Dedifferentiated amniotic fluid mesenchymal stem cell (primary cell): ENCODE measurements around the gene DYRK3.

ENCODE experiments used
- DNase-seq: peaks from one replicate; pipeline ENCODE4 v3.0.0-alpha.2; 2016; ENCODE audit errors: extremely low spot score

DYRK3 gene

DNA sequence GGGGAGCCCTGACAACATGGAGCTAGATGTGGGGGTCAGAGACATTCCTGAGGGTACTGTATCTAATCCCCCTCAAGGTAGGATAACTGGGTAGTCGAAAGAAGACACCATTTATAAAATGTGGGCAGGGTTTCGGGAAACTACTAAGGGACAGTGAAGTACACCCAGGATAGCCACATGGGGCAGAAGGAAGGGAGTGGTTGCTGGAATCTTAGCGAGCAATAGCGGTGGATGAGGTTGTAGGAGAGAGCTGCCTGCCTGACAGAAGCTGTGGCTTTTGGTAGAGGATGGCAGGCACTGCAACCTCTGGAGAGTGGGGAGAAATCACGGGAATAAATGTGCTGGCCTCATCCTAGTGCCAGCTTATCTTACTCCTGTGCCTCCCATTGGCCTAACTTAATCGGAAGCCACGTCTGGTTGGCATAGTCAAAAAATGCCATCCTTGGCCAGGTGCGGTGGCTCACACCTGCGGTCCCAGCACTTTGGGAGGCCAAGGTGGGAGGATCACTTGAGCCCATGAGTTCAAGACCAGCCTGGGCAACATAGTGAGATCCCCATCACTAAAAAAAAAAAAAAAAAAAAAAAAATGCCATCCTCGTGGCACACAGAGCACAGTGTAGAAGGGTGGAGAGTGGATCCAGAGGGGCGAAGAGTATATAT lies 26.0 kb downstream of the DYRK3 start:
- no peak for DNase-seq

GRCh38 chr1:206662396-206663092 lies 27.2 kb downstream of the DYRK3 start:
- DNase-seq = no peak

GRCh38 chr1:206663362-206663761 lies 28.0 kb downstream of the DYRK3 start:
- no peak for DNase-seq

- DNase-seq = peak; percentile 51
These were observed 28.7 kb downstream of the DYRK3 start for GRCh38 chr1:206663832-206664652.

DNA sequence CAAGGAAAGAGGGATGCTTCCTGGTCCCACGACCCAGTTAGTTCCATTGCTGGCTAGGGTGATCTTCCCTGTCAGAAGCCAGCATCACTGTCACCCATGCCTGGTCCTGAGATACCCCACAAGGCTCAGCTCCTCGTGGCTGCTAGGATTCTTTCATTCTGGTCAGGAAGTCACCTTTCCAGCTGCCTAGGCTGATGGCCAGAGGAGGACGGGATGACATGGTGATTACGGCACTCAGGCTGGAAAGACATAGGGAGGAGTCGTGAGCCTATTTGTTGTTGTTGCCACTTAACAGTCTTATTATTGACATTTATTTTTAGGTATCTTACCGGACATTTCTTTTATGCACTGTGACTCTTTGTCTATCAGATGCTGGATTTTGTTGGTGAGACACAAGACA lies 29.4 kb downstream of the DYRK3 start:
- no peak for DNase-seq

DNA sequence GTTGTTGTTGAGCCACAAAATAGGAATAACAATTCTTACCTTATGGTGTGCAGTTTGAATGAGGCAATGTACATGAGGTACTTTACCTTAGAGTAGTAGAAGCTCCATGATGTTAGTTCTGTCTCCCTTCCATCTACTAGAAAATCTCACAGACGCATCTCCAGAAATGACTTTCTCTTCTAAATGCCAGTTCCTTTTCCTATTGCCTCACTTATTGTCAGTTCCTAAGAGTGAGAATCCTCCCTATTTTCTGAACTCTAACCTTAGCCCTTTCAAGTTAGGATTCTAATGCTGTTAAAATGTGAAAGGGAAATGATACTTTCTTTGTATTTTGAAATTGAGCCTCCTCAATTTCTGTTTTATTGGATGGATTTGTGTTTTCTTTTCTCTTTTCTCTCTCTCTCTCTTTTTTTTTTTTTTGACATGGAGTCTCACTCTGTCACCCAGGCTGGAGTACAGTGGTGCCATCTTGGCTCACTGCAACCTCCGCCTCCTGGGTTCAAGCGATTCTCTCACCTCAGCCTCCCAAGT lies 30.8 kb downstream of the DYRK3 start:
- DNase-seq = no peak

GRCh38 chr1:206666954-206667665 lies 31.8 kb downstream of the DYRK3 start:
- DNase-seq = no peak

DNA sequence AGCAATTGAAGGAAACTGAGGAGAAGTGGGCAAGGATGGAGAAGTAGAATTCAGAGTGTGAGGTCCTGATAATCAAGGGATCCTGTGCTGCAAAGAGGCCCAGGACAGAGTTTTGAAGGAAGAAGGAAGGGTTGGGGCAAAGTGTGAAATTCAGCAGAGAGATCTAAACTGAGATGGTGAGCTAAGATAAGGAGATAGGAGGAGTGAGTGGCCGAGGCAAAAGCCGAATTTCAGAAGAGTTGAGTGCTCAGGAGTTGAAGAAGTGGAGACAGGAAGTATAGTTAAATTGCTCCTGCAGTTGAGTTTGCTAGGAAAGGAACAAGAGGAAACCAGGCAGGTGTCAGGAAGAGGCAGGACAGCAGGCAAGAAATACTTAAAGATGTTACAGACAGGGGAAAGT lies 33.0 kb downstream of the DYRK3 start:
- no peak for DNase-seq

GRCh38 chr1:206668874-206669410 lies 33.6 kb downstream of the DYRK3 start:
- DNase-seq = no peak

DNA sequence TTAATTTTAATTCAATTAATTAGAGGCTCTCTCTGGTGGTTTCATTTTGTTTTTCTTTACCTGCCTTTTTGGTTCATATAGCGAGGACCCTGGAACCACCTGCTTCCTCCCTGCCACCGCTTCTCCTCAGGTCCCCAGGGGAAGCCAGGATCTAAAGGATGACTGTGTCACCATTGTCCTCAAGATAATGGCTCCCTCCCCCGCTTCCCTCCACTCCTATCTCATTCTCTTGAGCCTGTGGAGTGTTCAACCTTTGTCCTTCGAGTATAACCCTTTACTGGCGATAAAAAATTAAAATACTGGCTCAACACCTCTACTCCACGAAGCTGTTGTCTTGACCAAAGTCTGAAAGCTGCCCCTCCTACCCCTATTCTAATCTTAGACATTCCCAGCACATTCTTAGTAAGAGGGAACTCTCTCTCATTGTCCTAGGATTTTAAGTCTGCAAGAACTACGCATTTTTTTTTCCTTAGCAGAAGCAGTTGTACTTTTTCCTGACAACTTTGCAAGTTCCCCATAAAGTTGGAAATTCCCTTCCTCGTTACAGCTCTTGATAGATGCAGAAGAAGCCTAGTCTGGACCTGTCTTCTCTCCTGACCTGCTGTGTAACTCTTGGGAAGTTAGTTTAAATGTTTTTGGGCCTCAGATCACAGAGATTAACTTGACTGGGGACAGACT lies 36.8 kb downstream of the DYRK3 start:
- no peak for DNase-seq

GRCh38 chr1:206672844-206673758 lies 37.8 kb downstream of the DYRK3 start:
- DNase-seq = no peak

DNA sequence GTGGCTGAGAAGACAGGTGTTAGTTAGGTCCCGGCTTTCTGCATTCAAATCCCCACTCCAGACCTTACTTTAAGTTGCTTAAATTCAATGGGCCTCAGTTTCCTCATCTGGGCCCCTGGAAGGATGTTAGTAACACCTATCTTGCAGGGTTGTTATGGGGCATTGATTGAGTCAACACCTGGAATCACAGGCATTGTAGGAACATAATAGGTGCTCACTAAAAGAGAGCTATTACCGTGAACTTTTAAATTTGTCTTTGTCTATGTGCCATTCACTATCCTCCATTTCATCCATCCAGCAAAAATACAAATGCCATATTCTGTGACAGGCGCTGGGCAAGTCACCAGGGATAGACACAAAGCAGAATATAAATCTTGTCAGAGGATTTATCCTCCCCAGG lies 38.9 kb downstream of the DYRK3 start:
- DNase-seq = no peak

- DNase-seq = peak; percentile 97
These were observed 39.4 kb downstream of the DYRK3 start for GRCh38 chr1:206674745-206675175.

- no peak for DNase-seq
These were observed 41.2 kb downstream of the DYRK3 start for GRCh38 chr1:206676499-206676898.

- DNase-seq = no peak
These were observed 43.2 kb downstream of the DYRK3 start for GRCh38 chr1:206678490-206678889.

GRCh38 chr1:206679738-206680211 lies 44.4 kb downstream of the DYRK3 start:
- DNase-seq = no peak

GRCh38 chr1:206680279-206680678 lies 44.9 kb downstream of the DYRK3 start:
- no peak for DNase-seq

DNA sequence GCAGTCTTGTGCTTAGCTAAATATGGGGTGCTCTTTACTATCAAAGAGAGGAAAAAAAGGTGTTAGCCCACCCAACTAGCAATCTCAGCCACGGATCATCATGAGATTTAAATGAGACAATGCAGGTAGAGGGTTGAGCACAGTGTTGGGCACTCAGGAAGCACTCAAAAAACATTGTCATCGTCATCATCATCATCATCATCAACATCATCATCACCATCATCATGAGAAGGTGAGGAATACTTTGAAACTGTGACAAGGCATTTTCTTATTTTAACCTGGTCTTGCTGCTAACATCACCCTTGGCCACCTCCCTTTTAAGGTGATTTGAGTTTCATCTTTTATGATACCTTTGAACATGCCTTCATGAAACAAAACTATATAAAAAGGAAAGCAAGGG lies 46.0 kb downstream of the DYRK3 start:
- no peak for DNase-seq

GRCh38 chr1:206682111-206682510 lies 46.8 kb downstream of the DYRK3 start:
- no peak for DNase-seq

DNA sequence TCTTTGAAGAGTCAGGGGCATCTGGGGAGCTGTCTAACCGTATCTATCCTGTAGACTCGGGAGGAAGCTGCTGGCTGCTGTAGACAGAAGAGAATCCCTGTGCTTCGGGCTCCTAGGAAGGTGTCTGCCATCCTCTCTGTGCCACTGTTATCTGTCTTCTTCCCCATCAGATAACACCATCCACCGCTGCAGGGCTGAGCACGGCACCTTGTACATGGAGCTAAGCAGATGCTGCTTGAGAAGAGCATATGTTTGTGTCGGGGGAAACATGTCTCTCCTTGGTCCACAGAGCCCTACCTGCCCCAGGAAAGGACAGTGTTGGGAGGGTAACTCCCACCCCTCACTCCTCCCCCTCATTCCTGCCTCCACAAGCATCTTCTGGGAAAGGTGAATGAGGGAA lies 48.0 kb downstream of the DYRK3 start:
- DNase-seq = no peak
